Stomach (tissue), 9 donors: ENCODE results near the gene NDUFA8. TPM values are rescaled to one million over a fixed set of nuclear protein-coding genes. Genes with fewer than 3 reads are reported as not detected.

Experiments used
- DNase-seq, 2 donors: peaks; one replicate each; pipeline versions ENCODE4 v3.0.0 to v3.0.0-alpha.2; 2013 to 2019
- H3K27ac ChIP-seq, 5 donors: fragments of 200-600 bp in 4 of 5; sonication (generic) in 4 of 5; one replicate each; pipeline ENCODE4 v1.5.1; 2013 to 2019; ENCODE audit warnings: mild to moderate bottlenecking in 1 of 5, moderate library complexity in 1 of 5
- H3K27me3 ChIP-seq, 3 donors: fragments of 200-600 bp; sonication (generic); one replicate each; pipeline ENCODE4 v1.5.1; 2017 to 2019; ENCODE audit warnings: mixed run types in 1 of 3
- H3K36me3 ChIP-seq, 4 donors: fragments of 200-600 bp; sonication (generic); 1 replicate in 3 of 4; 2 replicates in 1 of 4; pipeline ENCODE4 v1.5.1; 2016 to 2019
- H3K4me1 ChIP-seq, 4 donors: fragments of 200-600 bp; sonication (generic); one replicate each; pipeline ENCODE4 v1.5.1; 2016 to 2019
- H3K4me3 ChIP-seq, 4 donors: fragments of 200-600 bp; sonication (generic) in 3 of 4; one replicate each; pipeline ENCODE4 v1.5.1; 2016 to 2019; ENCODE audit warnings: mild to moderate bottlenecking in 1 of 4
- H3K9me3 ChIP-seq, 4 donors: fragments of 200-600 bp; sonication (generic); one replicate each; pipeline ENCODE4 v1.5.1; 2016 to 2019
- CTCF ChIP-seq, 7 experiments: fragments of 450-650 bp in 4 of 7; fragments of 200-600 bp in 3 of 7; sonication (generic) in 3 of 7; IDR thresholded peaks; one replicate each; pipeline ENCODE4 v1.5.1; 2016 to 2019; ENCODE audit warnings: antibody characterized with exemption in 7 of 7, control low read depth in 2 of 7, mild to moderate bottlenecking in 1 of 7
- EP300 ChIP-seq: sonication (generic); formaldehyde crosslinking; IDR thresholded peaks from one replicate; pipeline ENCODE4 v1.6.1; 2017; ENCODE audit warnings: antibody characterized with exemption
- POLR2A ChIP-seq, 4 donors: fragments of 450-650 bp; IDR thresholded peaks; one replicate each; pipeline ENCODE4 v1.6.1; 2016; ENCODE audit warnings: antibody characterized with exemption in 4 of 4, control low read depth in 2 of 4, mild to moderate bottlenecking in 1 of 4, moderate library complexity in 1 of 4
- POLR2AphosphoS5 ChIP-seq, 3 donors: sonication (generic); formaldehyde crosslinking; IDR thresholded peaks; one replicate each; pipeline ENCODE4 v1.6.1; 2016; ENCODE audit warnings: antibody characterized with exemption in 3 of 3
- WGBS, 5 donors: extraction: QIAGEN DNeasy Blood & Tissue Kit in 3 of 5; methylation state at CpG; one replicate each; pipeline versions ENCODE4 v1.1.5 to v1.1.7; 2013 to 2018; 5-methylcytosine and 5-hydroxymethylcytosine counted together
- intact Hi-C: fragments of 100-400 bp; cut with DNase I; formaldehyde crosslinking; loops from one replicate; pipeline ENCODE4 v1.15.1; 2023; ENCODE audit warnings: low total_unique reads
- polyA plus RNA-seq, 3 donors: library from polyadenylated mRNA; stranded (reverse); fragments of 200-250 nt; gene quantifications; one replicate each; pipeline ENCODE4 v1.2.3, GENCODE V29; 2013
- total RNA-seq, 5 donors: library from RNA; depleted of rRNA; stranded (reverse); fragments of >200 nt; gene quantifications; one replicate each; pipeline versions ENCODE4 v1.1.0 to v1.2.3, GENCODE V29; 2014 to 2016
- donor health status: healthy with polysubstance abuse.
- donor health status: Bipolar disorder and iron deficiency.
- donor health status: healthy.

NDUFA8 gene
- total and polyA plus RNA-seq, 8 donors: 10.5 to 130 (median 53.3) TPM

GRCh38 chr9:122155796-122156195 is 3.8 kb downstream of the NDUFA8 start:
- H3K27me3 ChIP-seq: no peaks in the 10 kb centered on the region
- peaks cover 0 to 16% (median 15%) of the 10 kb centered on the region in 4 donors for H3K36me3 ChIP-seq
- intact Hi-C loops: no loop called here
- peaks cover 17 to 73% (median 31%) of the 10 kb centered on the region in 4 donors for H3K4me1 ChIP-seq
- no peak overlapping the region for H3K27ac ChIP-seq
- H3K9me3 ChIP-seq: no peaks in the 10 kb centered on the region
- TF ChIP-seq EP300 (no peak), POLR2A (IDR thresholded peaks at IDR 0.05) (no peak), POLR2AphosphoS5 (IDR thresholded peaks at IDR 0.05) (no peak), CTCF (IDR thresholded peaks at IDR 0.05) (no peak)
- 82 to 90% (median 88%) methylated on average over 4 of the region's 4 CpGs for WGBS, 5 donors
- H3K4me3 ChIP-seq: no peak overlapping the region
- DNase-seq: no peak

GRCh38 chr9:122151267-122151828 is 8.2 kb downstream of the NDUFA8 start:
- 76 to 85% (median 77%) methylated on average over 4 of the region's 4 CpGs for WGBS, 5 donors
- peaks cover 10 to 57% (median 51%) of the 10 kb centered on the region in 4 donors for H3K36me3 ChIP-seq
- intact Hi-C loops: no loop called here

GRCh38 chr9:122145592-122145863 is 14.1 kb downstream of the NDUFA8 start:
- WGBS, 5 donors: 91 to 97% (median 94%) methylated on average over 2 of the region's 2 CpGs
- Histone ChIP-seq H3K36me3 (peaks cover 39 to 87% (median 80%) of the 10 kb centered on the region in 4 donors), H3K9me3 (no peaks in the 10 kb centered on the region), H3K27me3 (no peaks in the 10 kb centered on the region), H3K27ac (no peak overlapping the region), H3K4me1 (peaks cover 4 to 37% (median 21%) of the 10 kb centered on the region in 4 donors), H3K4me3 (no peak overlapping the region)
- TF ChIP-seq EP300 (no peak), POLR2AphosphoS5 (IDR thresholded peaks at IDR 0.05) (no peak)
- intact Hi-C loops: no loop called here
- no peak for DNase-seq

More at GRCh38 chr9:122151267-122151828, 8.2 kb downstream of the NDUFA8 start:
- Histone ChIP-seq H3K4me3 (no peak overlapping the region), H3K9me3 (no peaks in the 10 kb centered on the region), H3K27me3 (no peaks in the 10 kb centered on the region), H3K4me1 (peaks cover 0 to 50% (median 5%) of the 10 kb centered on the region in 4 donors), H3K27ac (no peak overlapping the region)
- DNase-seq: no peak
- TF ChIP-seq EP300: no peak
- no peak for TF ChIP-seq CTCF (IDR thresholded peaks at IDR 0.05)
- no peak for TF ChIP-seq POLR2A (IDR thresholded peaks at IDR 0.05)
- TF ChIP-seq POLR2AphosphoS5 (IDR thresholded peaks at IDR 0.05): no peak

- H3K9me3 ChIP-seq: no peaks in the 10 kb centered on the region
- H3K4me3 ChIP-seq: no peak overlapping the region
- peaks cover 4 to 42% (median 25%) of the 10 kb centered on the region in 4 donors for H3K4me1 ChIP-seq
- peaks cover 39 to 84% (median 79%) of the 10 kb centered on the region in 4 donors for H3K36me3 ChIP-seq
- intact Hi-C loops: no loop called here
- H3K27me3 ChIP-seq: no peaks in the 10 kb centered on the region
- DNase-seq: no peak
- no peak overlapping the region for H3K27ac ChIP-seq
- 80 to 94% (median 83%) methylated on average over 3 of the region's 3 CpGs for WGBS, 5 donors
- TF ChIP-seq POLR2A (IDR thresholded peaks at IDR 0.05) (no peak), CTCF (IDR thresholded peaks at IDR 0.05) (no peak), POLR2AphosphoS5 (IDR thresholded peaks at IDR 0.05) (no peak), EP300 (no peak)
Measured at GRCh38 chr9:122144836-122145591, 14.6 kb downstream of the NDUFA8 start.
